GM12892 (cell line): ENCODE results near the gene ITGAE.

Experiments used
- DNase-seq: peaks from one replicate; pipeline ENCODE4 v3.0.0; 2011; ENCODE audit not compliant: insufficient read length
- FAIRE-seq: peaks from 2 replicates; lab custom pipeline; 2011; peaks lifted over from hg19 to GRCh38; lab: Jason Lieb, UNC
- POLR2A ChIP-seq: IDR thresholded peaks from 2 replicates; pipeline ENCODE4 v1.6.1; 2011; ENCODE audit warnings: low read depth, low read length, control low read depth
- POLR2AphosphoS5 ChIP-seq: IDR thresholded peaks from 2 replicates; pipeline ENCODE4 v1.6.1; 2011; ENCODE audit warnings: low read depth, low read length, control low read depth
- TAF1 ChIP-seq: IDR thresholded peaks from 2 replicates; pipeline ENCODE4 v1.6.1; 2011; ENCODE audit warnings: low read depth, mild to moderate bottlenecking, control low read depth, low read length, borderline replicate concordance

Gene ITGAE

DNA sequence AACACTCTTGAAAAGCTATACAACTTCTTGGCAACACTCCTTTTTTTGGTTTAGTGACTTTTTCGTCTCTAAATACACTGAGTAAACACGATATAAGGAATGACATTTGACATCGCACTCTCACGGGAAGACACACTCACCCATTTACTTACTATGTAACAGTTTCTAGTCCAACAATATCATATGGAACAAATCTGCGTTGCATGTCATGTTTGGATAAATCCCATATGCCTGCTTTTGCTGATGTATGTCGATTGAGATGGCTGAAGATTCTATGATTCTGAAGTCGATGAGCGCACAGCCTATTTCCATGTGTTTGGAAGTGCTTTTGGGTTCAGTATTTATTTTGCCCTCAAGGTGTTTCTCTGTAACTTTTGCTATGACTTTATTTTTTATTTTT lies 18.2 kb downstream of the ITGAE start:
- TF ChIP-seq POLR2A (no peak), TAF1 (no peak), POLR2AphosphoS5 (no peak)
- DNase-seq (no peak), FAIRE-seq (peak; percentile 81)

- DNase-seq = no peak
- no peak for TF ChIP-seq POLR2AphosphoS5
- no peak for TF ChIP-seq TAF1
- TF ChIP-seq POLR2A = no peak
- FAIRE-seq = no peak
These were observed 20.0 kb downstream of the ITGAE start for GRCh38 chr17:3780986-3781385.

- no peak for TF ChIP-seq POLR2A
- TF ChIP-seq TAF1 = no peak
- no peak for TF ChIP-seq POLR2AphosphoS5
- DNase-seq = no peak
- no peak for FAIRE-seq
These were observed 23.4 kb downstream of the ITGAE start for GRCh38 chr17:3777366-3778120.

- FAIRE-seq = no peak
- DNase-seq = no peak
- TF ChIP-seq POLR2AphosphoS5 (no peak), POLR2A (no peak), TAF1 (no peak)
These were observed 27.0 kb downstream of the ITGAE start for GRCh38 chr17:3773966-3774365.

DNA sequence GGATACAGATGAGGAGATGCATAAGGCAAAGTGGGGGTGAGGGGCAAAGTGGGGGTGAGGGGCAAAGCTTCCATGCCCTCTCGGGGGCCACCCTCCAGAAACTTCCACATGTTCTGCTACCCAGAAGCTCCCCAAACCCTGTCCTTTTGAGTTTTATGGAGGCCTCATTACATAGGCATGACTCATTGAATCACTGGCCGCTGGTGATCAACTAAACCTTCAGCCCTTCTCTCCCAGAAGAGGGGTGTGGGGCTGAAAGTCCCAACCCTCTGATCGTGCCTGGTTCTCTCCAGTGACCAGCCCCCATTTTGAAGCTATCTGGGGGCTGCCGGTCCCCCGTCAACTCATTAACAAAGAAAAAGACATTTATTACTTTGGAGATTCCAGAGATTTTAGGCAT lies 27.5 kb downstream of the ITGAE start:
- FAIRE-seq (no peak), DNase-seq (no peak)
- no peak for TF ChIP-seq POLR2AphosphoS5
- TF ChIP-seq TAF1 = no peak
- TF ChIP-seq POLR2A = no peak

GRCh38 chr17:3772764-3773163 lies 28.2 kb downstream of the ITGAE start:
- no peak for FAIRE-seq

GRCh38 chr17:3771140-3771539 lies 29.8 kb downstream of the ITGAE start:
- DNase-seq (no peak), FAIRE-seq (no peak)
- TF ChIP-seq TAF1 = no peak
- TF ChIP-seq POLR2A = no peak
- no peak for TF ChIP-seq POLR2AphosphoS5

More at GRCh38 chr17:3772764-3773163, 28.2 kb downstream of the ITGAE start:
- DNase-seq = no peak
- TF ChIP-seq TAF1 = no peak
- TF ChIP-seq POLR2A = no peak
- TF ChIP-seq POLR2AphosphoS5 = no peak

DNA sequence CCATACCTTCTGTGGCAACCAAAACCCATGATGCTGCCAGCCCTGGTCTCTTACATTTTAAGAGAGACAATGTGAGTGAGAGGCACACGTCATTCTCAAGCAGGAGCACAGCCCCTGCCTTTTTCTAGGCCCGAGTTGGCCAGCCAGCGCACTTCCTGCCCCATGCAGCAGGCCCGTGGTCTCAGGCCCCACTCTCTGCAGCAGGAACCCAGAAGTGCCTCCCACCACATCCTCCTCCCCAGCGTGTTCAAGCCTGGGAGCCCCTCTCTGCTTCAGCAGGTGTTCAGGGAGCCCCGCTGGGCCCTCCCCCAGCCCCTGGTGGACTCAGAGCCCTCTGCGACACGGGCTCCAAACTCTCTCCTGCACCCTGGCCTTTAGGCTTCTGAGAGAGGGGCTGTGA lies 30.5 kb downstream of the ITGAE start:
- TF ChIP-seq POLR2AphosphoS5 (no peak), TAF1 (no peak), POLR2A (no peak; the same call in 1 of the 2 replicates)
- DNase-seq = no peak
- no peak for FAIRE-seq

DNA sequence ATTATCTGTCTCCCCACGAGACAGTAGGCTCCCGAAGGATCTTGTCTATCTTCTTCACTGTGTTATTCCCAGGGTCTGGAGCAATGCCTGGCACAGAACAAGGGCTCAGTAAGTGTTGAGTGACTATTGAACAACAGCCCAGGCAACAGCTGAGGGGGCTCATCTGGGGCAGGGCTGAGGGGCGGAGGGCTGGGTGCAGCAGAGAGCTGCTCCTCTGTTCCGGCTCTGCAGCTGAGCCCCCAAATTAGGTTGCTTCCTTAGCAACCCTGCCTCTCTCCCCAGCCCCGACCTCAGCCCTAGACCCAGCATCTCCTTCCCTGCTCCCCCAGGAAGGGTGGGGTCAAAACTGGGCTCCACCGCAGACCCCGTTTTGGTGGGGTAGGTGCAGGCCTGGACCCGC lies 32.2 kb downstream of the ITGAE start:
- TF ChIP-seq TAF1 = no peak
- no peak for TF ChIP-seq POLR2A
- TF ChIP-seq POLR2AphosphoS5 = no peak
- DNase-seq = no peak
- FAIRE-seq = no peak

DNA sequence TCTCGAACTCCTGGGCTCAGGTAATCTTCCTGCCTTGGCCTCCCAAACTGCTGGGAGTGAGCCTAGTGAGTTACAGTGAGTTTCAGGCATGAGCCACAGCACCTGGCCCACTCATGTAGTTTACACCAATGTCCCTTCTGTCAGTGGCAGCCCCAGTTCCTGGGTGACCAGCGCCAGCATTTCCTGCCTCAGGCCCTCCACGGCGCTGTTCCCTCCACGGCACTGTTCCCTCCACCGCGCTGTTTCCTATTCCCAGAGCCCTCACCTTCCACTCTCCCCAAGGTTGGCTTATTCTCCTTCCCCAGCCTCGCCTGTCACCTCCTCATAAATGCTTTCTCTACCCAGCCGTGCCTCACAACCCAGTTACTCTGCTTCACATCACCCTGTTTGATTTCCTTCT lies 32.6 kb downstream of the ITGAE start:
- FAIRE-seq (no peak), DNase-seq (no peak)
- TF ChIP-seq TAF1 (no peak), POLR2AphosphoS5 (no peak), POLR2A (no peak)

DNA sequence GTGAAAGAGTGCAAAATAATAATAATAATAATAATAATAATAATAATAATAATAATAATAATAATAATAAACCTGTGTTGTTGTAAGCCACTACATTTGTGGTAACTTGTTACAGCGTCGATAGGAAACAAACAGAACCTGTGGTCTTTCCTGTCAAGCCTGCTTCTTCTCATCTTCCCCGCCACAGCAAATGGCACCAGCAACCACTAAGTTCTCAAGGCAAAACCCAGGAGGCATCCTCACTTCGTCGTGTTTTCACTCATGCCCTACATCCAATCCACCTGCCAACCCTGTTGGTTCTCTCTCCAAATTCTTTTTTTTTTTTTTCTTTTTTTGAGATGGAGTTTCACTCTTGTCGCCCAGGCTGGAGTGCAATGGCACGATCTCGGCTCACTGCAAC lies 34.2 kb downstream of the ITGAE start:
- FAIRE-seq = no peak
- TF ChIP-seq TAF1 = no peak
- no peak for TF ChIP-seq POLR2A
- TF ChIP-seq POLR2AphosphoS5 = no peak
- DNase-seq = no peak

DNA sequence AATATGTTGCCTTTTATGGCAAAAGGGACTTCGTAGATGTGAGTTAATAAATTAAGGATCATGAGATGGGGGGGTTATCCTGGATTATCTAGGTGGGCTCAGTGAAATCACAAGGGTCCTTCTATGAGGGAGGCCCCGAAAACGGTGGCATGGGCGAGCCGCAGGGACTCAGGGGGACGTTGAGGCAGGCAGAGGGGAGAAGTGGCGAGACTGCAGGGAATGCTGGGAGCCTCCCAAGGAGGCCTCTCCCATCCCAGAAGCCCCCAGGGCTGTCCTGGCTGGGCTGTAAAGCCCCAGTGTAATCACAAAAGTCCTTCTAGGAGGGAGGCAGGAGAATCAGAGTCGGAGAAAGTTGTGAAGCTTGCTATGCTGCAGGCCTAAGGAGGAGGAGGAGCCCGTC lies 35.0 kb downstream of the ITGAE start:
- TF ChIP-seq TAF1 = no peak
- no peak for TF ChIP-seq POLR2A
- no peak for TF ChIP-seq POLR2AphosphoS5
- FAIRE-seq (no peak), DNase-seq (no peak)
